HG03378 (cell line): ENCODE data around the gene RABGGTA.
"Not testable (repeated sequence)": the region's sequence is repeated elsewhere in the genome, so short reads cannot be mapped to it uniquely, and the experiment has no call there.

Experiments used
- ATAC-seq: cut with Tn5 transposase; IDR thresholded peaks from one replicate; pipeline ENCODE4 v1.9.1; 2021; ENCODE audit warnings: mild to moderate bottlenecking, moderate library complexity; ENCODE audit not compliant: unreplicated experiment

Gene RABGGTA

DNA sequence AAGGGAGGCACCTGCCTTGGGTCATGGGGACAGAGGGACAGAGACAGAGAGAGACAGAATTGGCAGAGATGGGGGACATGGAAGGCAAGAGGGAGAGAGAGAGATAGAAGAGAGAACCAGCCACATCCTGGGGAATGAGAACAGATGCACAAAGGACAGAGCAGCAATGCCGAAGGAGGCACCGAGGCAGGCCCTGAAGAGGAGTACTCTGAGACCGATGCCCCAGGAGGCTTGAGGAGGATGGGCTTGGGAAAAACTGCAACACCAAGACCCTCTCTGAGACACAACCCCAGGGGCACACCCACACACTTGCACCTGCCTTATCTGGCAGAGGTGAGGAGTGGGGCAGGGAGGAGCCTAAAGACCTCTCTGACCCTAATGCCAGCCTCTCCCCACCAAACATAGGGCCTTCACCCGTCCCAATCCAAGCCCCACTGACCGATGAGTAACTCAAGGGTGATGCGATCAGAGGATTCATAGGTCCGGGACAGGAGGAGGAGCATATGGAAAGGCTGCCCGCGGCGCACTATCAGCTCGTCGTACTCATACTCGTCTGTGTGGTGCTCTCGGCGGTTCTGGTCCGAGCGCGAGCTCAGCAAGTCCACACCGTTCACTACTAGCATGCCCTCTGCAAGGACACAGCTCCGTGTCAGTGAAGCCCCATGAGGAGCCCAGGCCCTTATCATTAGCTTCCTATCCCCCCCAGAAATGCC, 10.0 kb downstream of the RABGGTA start:
- ATAC-seq = no peak

DNA sequence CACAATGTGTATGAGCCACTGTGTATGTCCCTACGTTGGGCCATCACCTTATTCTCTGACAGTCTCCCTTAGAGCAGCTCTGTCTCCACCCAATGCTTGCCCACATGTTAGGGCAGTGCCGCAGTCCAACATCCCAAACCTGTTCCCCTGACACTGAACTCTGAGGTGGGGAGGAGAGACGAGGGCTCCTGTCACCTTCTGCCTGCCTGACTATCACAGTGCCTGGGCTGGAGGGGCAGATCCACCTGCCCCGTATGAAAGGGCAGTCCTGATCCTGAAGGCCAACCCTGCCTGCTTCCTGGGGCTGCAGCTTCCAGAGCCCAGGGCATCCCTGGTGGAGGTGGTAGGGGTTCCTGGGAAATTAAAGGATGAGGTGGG, 10.6 kb downstream of the RABGGTA start:
- ATAC-seq = no peak

DNA sequence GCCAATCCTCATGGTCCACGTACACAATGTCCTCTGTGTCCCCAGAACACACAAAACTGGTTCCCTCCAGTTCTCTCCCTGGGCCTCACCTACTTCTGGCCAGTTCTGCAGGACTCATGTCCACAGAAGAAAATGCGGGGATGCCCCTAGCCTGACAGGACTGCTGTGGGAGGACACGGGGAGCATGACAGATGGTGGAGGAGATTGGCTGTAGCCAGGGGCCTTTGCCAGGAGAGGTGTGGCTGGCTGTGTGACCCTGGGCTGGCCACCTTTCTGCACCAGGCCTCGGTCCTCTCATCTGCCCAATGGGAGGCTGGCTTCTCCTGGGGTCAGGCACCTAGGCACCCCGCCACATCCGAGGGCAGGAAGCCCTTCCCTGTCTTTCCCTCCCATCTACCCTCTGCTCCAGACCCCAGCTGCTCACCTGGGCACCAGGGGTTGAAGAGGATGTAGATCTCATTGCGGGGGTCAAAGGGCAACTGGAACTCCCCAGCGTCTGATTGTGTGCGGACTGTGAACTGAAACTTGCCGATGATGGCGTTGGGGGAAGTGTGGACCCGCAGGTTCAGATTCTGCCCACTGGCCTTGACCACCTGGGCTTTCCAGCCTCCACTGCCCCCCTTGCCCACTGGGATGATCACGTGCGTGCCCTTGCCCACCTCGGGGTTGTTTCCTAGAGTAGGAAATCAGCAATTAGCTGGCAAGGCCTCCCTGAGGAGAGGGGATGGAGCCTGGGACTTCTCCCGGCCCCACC, 11.2 kb downstream of the RABGGTA start:
- ATAC-seq = no peak

DNA sequence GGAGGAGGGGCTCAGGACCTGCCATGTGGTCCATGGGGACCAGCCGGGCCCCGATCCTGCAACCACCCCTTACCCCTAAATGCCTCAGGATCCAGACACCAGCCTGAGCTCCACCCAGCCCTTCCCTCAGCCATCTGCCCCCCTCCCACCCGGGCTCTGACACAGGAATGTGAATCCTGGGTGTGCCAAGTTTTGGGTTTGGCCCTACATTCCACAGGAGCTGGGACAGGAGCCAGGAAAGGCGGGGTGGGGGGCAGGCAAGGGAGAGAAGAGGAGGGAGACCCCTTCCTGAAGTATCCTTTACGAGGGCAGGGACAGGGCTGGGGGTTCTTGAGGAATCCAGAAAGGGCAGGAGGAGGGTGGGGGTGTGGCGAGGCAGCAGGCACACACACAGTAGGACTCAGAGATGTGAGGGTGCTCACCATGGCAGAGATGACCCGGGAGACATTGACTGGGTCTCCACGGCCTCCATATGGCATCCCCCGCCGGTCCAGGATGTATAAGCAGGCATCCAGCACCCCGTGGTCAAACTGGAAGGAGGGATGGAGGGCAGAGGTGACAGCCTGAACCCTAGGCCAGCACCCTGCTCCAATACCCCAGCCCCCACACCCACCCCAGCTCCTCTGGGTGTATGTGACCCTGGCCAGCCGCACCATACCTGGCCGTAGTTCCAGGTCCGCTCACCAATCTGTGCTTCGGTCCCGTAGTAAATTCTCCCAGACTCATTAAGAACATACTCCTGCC, 11.9 kb downstream of the RABGGTA start:
- no peak for ATAC-seq

DNA sequence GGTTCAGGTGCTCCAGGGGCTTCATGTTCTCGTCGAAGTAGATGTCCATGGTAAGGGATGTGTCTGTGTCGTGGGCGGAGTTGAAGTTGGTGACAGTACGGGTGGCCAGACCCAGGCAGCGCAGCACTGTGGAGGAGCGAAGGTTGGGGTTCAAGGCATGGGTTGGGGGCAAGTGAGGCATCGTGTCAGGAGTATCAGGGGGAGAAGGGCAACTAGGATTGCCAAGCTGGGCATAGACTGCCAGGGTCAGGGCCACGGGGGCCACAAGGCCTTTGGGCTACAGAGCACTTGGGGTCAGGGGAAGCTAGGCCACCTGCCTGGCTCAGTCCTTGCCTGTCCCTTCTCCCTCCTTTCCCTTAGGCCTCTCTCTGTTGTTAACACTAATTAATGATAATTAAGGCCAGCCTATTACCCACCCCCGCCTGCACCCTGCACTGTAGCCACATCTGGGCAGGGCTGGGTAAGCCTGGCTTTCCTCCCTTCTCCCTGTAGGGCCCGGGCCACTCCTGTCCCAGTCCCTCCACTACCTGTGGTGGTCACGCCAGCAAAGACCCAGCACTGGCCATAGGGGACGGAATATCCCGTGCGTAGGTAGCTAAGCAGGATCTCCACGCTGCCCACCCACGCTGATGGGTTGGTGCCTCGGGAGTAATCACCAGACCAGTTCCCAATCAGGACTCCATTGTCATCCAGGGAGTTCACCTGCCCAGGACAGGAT, 12.7 kb downstream of the RABGGTA start:
- no peak for ATAC-seq

DNA sequence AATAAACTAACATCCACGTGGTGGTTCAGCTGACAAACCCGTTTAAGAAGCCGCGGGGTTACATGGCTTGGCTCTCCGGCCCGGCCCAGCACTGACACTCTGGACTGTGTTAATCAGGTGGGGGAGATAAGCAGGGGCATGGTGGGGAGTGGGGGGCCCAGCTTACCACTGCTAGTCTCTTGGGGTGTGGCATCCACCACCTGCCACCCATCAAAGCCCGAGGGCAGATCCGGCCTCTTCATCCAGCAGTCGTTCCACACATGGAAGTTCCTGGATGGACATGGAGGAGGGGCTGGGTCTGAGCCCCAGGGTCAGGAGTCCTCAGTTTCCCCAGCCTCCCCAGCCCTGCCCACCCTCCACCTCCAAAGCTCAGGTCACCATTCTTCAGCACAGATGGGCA, 13.3 kb downstream of the RABGGTA start:
- no peak for ATAC-seq

DNA sequence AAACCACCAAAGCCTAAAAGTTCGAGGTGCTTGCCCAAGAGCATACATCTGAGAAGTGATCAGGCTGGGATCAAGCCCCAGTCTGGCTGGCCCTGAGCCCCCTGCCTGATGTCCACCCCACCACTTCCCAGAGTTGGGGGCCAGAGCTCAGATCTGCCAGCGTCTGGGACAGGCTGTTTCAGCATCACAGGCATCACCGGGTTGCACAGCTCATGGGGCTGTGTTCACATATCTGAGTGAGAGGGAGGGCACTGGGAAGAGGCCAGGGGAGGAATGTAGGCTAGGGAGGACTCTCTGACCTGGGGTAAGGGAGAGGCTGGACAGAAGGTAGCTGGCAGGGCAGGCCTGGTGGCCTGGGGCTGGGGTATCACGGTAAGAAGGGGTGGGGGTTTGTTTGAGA, 14.4 kb downstream of the RABGGTA start:
- ATAC-seq = no peak

DNA sequence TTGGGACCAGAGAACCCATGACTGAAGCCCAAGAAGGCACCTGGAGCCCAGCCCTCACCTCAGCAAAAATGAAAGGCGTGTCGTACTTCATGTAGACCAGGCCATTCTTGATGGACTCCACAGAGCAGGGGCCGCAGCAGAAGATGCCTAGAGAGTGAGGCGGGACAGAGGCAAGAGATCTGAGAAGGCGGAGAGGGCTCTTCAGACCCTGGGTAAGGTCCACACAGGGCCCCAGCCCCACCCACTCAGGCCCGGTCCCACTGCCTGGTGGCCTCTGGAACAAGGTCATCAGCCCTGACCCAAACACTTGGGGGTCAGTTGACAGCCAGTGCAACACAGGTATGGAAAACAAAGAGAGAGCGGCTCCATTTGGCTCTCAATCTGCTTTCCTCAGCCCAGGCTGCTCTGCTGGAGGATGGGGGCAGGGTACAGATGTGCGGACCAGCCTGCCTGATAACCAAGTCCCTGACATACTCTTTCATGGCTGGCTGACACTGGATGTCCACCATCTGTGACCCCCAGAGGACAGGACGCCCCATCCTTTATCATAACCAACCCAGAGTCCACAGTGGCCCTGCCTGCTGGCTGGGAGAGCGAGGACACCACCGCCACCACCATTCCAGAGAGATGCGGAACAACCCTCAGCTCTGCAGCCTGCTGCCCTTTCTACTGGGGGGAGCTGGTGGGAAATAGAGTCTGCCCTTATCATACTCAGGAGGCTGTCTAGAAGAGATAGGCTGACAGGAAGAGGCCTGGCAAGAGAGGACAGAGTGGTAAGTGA, 15.3 kb downstream of the RABGGTA start:
- no peak for ATAC-seq

DNA sequence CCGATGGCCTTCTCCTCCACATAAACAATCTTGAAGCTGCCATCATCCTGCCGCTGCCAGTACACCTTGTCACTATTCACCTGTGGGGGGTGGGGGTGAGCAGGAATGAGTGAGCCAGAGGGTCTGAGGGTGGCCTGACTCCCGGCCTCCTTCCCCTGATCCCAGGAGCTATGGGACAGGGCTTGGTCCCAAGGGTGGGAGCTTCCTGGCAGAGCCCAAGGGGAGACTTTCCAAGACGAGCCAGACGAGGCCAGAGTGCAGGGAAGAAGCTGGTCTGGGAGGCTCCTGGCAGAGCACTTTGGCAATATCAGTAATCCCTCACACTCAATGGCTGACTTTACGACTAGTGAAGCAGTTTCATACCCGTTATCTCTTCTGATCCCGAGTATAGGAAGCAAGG, 16.0 kb downstream of the RABGGTA start:
- no peak for ATAC-seq

DNA sequence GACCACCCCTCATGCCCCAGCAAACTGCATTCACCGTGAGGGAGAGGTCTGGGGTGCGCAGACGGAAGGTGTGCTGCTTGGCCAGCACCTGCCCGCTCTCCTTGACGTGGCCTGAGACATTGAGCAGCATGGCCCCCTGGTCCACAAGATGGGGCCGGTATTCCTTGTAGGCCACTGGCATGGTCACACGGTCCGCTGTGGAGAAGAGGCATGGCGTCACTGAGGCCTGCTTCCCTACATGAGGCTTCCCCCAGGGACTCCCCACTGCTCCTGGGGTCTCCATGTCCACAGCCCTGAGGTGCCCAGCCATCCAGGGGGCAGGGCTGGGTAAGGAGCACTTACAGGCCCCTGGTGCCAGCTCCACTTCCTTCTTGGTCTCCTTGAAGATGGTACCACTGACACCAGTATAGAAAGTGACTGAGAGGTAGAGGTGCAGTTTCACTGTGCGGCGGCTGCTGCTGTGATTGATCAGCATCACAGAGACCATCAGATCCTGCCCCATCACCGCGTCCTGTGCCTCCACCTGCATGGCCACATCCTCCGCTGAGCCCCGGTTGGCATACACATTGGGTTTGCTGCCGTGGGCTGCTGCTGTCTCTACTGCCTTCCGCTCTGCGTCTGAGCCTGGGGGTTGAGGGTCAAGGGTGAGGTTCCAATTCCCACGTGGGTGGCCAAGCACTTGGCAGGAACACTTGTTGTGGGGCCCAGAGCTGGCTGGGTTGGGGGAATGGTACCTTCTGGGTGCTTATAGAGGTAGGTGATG, 16.6 kb downstream of the RABGGTA start:
- ATAC-seq = no peak

DNA sequence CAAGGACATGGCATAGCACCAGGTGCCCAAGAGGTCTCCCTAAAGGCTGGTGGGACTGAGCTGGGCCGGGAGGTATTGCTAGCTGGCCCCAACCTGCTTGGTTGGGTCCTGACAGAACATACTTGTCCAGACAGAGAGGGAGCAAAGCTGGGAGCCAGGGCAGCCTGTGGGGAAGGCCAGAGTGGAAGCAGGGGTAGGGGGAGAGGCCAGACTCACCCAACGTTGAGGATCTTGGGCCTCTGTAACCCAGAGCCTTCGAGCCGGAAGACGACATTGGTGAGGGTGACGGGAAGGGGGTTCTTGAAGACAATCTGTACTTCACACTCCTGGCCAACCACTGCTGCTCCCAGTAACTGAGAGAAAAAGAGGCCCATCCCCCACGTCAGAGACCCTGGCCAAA, 17.5 kb downstream of the RABGGTA start:
- no peak for ATAC-seq

DNA sequence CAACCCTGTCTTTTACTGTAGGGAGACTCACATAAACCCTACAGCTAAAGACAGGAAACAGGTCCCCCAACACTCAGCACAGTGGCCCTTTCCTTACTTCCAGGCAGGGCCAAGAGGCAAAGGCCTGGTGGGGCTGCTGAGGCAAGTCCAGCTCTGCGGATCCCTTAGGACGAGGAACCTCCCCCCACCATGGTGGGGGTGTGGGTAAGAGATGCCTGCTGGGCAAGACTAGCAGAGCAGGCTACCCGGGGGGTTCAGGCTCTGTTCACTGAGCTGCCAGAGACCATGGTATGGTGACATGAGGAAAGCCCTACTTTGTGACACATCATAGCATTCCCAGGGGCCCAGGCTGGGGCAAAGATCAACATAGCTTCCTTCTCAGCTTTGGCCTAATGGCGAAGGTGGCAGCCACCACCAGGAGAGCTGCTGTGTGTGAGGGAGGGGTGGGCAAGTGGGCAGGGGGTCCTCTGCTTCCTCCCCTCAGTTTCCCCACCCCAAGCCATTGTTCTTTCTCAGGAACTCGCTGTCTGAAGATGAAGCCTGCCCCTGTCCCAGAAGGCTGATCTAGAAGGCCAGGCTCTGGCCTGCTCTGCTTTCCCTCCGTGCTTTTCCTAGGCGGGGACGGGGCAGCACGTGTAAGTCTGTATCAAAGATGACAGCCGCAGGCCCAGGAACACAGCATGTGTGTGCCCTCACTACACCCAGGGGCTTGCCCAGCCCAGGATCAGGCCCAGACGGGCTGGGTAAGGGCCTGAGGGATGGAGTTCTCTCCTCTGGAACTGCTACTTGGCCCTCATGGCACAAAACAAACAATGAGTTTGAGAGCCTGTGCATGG, 18.9 kb downstream of the RABGGTA start:
- no peak for ATAC-seq

DNA sequence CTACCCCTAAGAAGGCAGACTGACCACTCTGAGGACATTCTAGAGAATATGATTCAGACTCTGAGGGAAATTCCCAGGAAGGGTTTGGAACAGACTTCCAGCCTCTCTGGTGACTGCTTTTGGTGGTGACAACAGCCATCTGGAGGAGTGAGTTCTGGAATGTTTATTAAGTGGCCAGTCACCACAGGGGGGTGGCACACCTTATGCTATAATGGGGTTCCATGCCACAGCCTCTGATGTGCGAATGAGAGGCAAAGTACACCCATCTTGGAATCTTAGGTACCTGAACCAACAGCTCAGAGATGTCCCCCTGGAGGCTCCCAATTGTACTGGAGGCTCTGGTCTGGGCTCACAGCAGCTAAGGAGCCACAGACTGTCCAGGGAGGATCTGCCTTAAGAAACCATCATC, 19.5 kb downstream of the RABGGTA start:
- ATAC-seq = no peak

DNA sequence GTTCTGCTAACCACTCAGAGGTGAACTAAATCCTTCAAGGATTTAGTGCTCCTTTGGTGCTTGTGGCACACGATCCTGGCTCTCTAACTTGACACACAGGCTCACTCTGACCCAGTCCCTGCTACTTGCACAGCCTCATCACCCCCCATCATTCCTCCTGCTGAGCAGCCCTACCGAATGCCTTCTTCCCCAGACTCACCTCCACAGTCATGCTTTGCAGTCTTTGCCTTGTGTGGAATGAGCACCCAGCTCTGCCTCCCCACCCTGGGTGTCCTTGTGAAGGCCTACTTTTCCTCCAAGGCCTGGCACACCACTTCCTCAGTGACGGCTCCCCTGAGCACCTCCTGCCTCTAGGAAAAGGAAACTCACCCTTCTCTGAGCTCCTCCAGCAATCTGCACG, 21.0 kb downstream of the RABGGTA start:
- ATAC-seq = no peak

DNA sequence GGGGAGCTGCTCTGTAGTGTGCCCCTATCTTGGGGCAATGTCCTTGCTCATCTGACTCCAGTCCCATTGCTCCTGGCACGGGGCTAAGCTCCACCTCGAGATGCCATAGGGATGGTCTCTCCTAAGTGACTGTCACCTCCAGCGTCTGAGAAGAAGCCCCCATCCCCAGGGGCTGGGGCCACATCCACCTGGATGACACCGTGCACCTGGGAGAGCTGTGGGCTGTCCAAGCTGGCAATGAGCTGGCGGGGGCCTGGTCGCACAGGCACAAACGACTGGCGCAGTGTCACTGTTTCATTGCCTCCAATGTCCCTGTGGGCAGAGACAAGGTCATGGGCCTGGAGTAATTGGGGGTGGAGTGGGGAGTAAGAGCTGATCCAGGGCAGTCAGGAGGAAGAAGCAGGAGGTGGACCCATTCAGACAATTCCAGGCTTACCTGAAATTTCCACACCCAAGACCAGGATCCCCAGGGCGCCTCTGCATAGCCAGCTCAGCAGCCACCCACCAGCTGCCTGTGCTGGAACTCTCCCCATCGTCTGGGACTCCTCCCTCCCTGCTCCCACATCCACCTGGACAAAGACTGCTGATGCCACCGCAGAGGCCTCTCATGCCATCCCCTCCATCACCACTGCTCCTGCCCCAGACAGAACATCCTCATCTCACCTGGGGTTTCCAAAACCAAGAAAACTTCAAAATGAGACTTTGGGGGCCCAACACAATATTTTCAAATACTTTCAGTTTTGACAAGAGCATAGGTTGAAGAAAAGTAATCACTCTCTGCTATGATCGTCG, 22.0 kb downstream of the RABGGTA start:
- ATAC-seq = no peak

DNA sequence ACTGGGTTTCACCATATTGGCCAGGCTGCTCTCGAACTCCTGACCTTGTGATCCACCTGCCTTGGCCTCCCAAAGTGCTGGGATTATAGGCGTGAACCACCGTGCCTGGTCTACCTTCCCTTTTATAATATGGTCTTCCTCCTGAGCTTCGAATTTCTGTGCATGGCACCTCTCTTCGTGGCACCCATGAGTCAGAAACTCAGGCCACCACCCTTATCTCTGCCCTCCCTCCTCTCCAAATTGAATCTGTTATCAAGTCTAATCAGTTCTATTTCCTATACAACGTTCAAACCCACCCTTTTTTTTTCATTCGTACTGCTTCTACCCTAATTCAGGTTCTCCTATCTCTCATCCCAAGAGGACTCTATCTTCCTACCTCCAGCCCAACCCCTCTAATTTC, 24.0 kb downstream of the RABGGTA start:
- ATAC-seq = no peak

DNA sequence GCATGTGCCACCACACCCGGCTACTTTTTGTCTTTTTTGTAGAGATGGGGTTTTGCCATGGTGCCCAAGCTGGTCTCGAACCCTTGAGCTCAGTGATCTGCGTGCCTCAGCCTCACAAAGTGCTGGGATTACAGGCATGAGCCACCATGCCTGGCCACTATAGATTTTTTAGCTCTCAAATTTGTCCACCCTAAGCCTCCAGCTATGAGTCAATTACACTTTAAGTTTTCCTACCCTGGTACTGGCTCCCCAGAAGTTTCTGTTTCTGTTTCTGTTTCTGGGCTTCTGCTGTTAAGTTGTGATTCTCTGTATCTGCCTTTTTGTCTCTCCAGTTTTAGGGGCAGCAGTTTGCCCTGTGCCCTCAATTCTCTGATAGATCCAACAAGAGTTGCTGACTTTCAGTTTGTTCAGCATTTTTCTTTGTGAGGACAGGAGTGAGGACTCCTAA, 24.6 kb downstream of the RABGGTA start:
- peak; percentile 26 for ATAC-seq

DNA sequence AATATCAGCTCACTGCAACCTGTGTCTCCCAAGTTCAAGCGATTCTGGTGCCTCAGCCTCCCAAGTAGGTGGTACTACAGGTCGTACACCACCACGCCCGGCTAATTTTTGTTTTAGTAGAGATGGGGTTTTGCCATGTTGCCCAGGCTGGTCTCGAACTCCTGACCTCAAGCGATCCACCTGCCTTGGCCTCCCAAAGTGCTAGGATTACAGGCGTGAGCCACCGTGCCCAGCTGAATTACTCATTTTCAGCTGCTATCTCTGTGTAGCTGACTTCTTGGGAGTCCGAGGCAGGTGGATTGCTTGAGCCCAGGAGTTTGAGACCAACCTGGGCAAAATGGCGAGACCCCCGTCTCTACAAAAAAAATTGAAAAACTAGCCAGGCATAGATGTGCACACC, 26.0 kb downstream of the RABGGTA start:
- ATAC-seq = not testable (repeated sequence)
